ENCODE measurements around the gene GUCA1A.
A peak's percentile ranks its signal among the peaks of the same experiment; 100 is the strongest.

Gene GUCA1A

GRCh38 chr6:42220807-42221206 lies 47.6 kb downstream of the GUCA1A start:
- TF ChIP-seq, protein P1, sequence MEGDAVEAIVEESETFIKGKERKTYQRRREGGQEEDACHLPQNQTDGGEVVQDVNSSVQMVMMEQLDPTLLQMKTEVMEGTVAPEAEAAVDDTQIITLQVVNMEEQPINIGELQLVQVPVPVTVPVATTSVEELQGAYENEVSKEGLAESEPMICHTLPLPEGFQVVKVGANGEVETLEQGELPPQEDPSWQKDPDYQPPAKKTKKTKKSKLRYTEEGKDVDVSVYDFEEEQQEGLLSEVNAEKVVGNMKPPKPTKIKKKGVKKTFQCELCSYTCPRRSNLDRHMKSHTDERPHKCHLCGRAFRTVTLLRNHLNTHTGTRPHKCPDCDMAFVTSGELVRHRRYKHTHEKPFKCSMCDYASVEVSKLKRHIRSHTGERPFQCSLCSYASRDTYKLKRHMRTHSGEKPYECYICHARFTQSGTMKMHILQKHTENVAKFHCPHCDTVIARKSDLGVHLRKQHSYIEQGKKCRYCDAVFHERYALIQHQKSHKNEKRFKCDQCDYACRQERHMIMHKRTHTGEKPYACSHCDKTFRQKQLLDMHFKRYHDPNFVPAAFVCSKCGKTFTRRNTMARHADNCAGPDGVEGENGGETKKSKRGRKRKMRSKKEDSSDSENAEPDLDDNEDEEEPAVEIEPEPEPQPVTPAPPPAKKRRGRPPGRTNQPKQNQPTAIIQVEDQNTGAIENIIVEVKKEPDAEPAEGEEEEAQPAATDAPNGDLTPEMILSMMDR (IDR thresholded peaks at IDR 0.05; ENCODE audit: insufficient read depth, low read depth, low read length, missing control alignments) = no peak
- DNase-seq (ENCODE audit: low read depth) = no peak
- H3K4me3 ChIP-seq (ENCODE audit: low read depth, low read length) = no peak overlapping the region

DNA sequence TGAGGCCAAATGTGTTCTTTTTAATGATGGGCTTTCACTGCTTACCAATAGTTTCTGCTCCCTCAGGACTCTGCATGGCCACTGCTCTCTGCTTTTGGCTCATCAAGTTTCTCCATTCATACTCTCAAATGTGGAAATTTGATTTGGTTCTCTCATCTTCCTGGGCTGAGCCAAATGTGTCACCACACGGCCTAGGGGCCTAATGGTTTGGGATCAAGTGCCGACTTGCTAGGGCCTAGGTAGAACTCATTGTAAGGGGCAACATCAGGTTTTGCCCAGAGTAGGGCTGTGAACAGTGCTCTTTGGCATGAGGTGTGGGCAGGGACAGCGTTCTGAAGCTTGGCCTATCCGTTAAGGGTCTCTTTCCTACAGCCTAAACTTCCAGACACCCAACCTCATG lies 48.4 kb downstream of the GUCA1A start:
- no peak for DNase-seq (ENCODE audit: low read depth)
- no peak overlapping the region for H3K4me3 ChIP-seq (ENCODE audit: low read depth, low read length)
- TF ChIP-seq, protein P1 (IDR thresholded peaks at IDR 0.05; ENCODE audit: insufficient read depth, low read depth, low read length, missing control alignments) = no peak

- TF ChIP-seq, protein P1 (IDR thresholded peaks at IDR 0.05; ENCODE audit: insufficient read depth, low read depth, low read length, missing control alignments) = no peak
- H3K4me3 ChIP-seq (ENCODE audit: low read depth, low read length) = no peak overlapping the region
- DNase-seq (ENCODE audit: low read depth) = no peak
Observed at GRCh38 chr6:42222448-42222847, 49.3 kb downstream of the GUCA1A start.

DNA sequence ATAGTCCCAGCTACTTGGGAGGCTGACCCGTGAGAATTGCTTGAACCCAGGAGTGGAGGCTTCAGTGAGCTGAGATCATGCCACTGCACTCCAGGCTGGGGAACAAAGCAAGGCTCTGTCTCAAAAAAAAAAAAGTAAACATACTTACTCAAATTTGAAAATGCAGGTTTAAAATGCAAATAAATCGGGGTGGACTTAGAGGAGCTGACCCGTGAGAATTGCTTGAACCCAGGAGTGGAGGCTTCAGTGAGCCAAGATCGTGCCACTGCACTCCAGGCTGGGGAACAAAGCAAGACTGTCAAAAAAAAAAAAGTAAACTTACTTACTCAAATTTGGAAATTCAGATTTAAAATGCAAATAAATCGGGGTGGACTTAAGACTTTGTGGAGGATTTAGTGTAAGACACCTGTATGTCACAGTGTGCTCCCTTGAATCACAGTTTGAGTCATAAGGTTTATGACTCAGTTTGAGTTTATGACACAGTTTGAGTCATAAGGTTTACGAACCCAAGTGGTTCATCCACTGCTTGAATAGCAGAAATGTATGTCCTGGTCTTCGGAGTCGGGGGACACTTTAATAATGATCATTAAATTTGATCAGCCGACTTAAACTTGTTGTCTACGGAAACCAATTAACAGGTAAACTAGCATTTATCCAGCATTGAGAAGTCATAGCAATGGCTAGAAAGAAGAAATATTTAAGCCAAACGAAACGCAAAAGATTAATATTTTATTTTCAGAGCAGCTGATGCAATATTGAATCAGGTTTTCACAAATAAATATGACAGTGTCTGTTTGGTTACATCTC lies 51.3 kb downstream of the GUCA1A start:
- TF ChIP-seq, protein P1 (IDR thresholded peaks at IDR 0.05; ENCODE audit: insufficient read depth, low read depth, low read length, missing control alignments) = no peak
- H3K4me3 ChIP-seq (ENCODE audit: low read depth, low read length) = no peak overlapping the region; the same call in 1 of the 2 replicates
- peak; percentile 91 for DNase-seq (ENCODE audit: low read depth)

GRCh38 chr6:42225029-42225339 lies 51.8 kb downstream of the GUCA1A start:
- no peak overlapping the region for H3K4me3 ChIP-seq (ENCODE audit: low read depth, low read length)
- TF ChIP-seq, protein P1 (IDR thresholded peaks at IDR 0.05; ENCODE audit: insufficient read depth, low read depth, low read length, missing control alignments) = no peak
- DNase-seq (ENCODE audit: low read depth) = no peak

GRCh38 chr6:42225419-42225818 lies 52.3 kb downstream of the GUCA1A start:
- H3K4me3 ChIP-seq (ENCODE audit: low read depth, low read length) = no peak overlapping the region
- no peak for DNase-seq (ENCODE audit: low read depth)
- TF ChIP-seq, protein P1 (IDR thresholded peaks at IDR 0.05; ENCODE audit: insufficient read depth, low read depth, low read length, missing control alignments) = no peak

DNA sequence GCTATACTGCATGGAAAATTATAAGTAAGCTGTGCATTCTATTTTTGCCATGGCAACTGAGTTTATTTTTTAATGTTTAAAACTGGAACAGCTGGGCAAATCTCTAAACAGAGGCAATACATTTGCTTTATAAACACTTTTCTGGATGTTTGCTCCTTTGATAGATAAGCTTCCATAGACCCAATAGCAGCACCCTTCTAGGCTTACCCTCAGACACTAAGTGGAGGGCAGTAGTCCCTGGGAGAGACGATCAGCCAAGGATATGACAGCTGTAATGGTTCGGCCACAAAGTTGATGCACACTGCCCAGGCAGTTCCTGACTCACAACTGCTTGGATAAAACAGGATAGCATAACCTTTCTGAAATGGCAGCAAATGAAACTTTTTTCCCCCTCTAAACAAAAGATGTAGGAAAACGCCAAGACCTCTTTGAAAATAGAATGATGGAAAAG lies 53.0 kb downstream of the GUCA1A start:
- no peak for DNase-seq (ENCODE audit: low read depth)
- TF ChIP-seq, protein P1 (IDR thresholded peaks at IDR 0.05; ENCODE audit: insufficient read depth, low read depth, low read length, missing control alignments) = no peak
- no peak overlapping the region for H3K4me3 ChIP-seq (ENCODE audit: low read depth, low read length)
